ENCODE data around the gene ZNF311.
"Not testable (repeated sequence)": the region's sequence is repeated elsewhere in the genome, so short reads cannot be mapped to it uniquely, and the experiment has no call there.

Gene ZNF311

DNA sequence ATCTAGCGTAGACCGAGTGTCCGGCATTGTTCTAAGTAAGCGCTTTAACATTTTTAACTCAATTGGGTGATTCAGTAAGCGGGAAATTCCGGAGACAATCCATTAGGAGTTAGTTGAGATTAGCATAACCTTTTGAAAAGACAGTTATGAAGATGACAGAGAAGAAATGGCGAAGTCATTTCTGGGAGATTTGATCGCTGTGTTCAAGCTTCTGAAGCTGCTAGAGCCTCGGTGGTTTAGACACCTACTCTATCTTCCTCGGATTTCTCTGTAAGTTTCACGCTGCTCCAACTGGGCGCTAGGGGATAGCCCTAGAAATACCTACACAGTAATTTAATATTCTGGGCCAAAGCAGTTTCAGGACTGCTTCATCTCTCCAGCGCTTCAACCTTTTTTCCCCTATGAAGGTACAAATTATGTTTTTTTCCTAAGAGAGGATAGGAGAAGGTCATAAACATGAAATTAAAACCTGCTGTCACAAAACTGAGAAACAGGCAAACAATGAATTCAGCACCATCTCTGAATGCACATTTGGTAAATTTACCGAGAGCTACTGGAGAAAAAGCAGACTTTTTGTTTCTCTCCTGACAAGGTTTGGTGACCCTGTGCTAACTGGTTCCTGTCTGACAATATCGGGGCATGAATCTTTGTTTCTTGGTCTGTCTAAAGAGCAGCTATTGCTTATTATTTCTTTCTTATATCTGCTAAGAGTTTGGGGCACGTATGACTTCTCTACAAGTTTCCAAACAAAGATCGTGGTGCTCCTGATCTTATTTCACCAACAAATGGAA, 22.4 kb downstream of the ZNF311 start:
- DNase-seq (ENCODE audit: low read depth) = peak; percentile 71

DNA sequence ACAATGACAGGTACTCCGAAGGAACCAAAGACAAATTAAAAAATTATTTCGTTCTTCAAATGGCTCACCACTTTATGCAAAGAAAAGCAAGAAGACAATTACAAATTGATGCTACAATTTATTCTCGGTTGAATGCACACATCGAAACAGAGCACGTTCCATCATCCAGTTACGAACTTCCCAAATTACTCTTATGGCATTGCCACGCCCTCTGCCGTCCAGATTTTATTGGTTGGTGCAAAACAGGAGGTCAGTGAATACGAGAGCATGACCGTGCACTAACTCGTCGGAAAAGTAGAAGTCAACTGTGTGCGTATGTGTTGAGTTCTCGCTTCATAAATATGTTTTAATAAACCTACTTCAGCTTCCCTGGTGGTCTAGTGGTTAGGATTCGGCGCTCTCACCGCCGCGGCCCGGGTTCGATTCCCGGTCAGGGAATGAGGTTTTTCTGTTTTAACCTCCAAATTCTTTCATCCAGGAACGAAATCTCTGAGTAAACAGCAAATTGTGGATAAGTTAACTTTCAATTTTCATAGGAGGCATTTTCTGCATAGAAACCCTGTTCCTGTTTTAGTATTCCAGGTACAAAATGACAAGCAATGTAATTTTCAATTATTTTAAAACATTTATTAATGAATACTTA, 23.2 kb downstream of the ZNF311 start:
- DNase-seq (ENCODE audit: low read depth) = peak; percentile 92

DNA sequence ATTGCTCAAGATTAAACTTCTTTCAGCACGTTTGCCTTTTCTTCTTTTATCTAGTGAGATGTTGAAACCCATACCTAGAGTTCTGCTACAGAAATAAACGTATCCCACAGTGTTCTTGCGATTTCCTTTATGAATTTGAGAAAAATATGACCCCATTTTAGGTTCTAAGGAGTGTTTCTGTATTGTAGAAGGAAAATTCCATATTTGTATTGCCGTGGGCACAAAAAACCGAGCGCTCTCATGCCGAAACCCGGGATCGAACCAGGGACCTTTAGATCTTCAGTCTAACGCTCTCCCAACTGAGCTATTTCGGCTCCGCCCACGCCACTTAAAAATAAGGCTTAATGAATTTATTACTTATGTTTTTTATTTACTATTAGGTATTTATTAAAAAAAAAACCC, 23.7 kb downstream of the ZNF311 start:
- DNase-seq (ENCODE audit: low read depth) = peak; percentile 76

DNA sequence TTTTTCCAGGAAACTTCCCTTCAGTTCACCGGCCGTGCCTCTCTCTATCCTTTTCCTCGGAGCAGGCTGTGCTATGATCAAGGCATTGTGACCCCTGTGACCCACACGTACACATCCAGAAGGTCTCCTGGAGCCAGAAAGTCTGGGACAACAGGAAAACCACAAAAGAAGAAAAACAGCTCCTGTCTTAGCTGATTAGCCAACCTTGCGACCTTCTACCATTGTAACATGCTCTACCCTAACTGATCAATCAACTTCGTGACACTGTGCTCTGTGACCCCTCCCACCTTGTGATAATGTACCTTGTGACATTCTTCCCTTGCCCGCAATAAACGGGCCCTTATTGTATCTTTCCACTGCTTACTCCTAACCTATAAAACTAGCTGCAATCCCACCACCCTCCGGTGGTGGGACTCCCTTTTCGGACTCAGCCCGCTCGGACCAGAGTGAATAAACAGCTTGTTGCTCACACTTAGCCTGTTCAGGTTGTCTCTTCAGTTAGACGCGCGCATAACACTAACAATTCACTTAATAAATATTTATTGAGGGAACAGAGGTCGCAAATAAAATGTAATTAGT, 24.2 kb downstream of the ZNF311 start:
- peak; percentile 81 for DNase-seq (ENCODE audit: low read depth)

DNA sequence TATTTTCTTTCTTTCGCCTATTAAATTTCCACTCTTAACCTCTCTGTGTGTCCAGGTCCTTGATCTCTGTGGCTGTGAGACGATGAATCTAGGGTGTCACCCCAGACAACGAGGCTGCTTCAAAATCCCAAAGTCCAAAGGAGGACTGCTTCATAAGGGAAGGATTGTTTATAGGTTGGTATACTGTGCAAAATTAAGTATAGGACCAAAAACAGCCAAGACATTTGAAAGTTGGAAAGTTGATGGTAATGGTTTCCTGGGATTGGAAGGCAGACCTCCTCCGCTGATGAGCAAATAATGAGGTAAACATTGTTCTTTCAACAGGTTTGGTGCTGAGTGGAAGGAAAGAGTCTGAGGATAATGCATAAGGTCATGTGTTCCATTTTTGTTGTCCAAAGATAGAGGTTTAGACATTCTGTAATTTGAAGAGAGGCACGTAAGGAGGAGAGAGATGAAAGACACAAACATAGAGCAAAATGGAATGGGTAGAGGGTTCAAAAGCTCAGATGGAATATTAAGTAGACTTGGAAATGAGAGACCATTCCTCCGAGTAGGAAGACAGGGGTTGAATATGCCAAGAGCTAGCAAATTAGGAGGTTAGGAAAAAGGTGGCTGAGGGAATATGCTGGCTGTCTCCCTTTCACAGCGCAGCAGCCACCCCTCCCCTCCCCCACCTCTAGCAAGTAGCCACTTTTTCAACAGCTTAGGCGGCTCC, 24.8 kb downstream of the ZNF311 start:
- no peak for DNase-seq (ENCODE audit: low read depth)

DNA sequence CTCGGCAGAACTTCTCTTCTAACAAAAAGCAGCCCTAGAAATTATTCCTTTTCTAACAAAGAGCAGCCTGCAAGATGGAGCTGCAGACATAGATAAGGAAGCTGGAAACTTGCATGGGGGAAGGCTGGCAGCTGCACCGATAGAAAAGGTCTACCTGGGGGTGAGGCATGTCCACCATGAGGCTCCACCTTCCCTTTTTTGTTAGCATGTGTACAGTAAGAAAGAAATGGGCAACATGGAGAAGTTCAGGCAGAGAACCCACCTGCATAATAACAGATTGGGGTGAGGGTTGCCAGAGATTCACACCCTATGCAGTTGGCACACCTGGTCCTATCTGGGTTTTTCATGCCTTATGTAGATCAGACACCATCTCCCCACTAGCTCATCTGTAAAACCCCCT, 25.4 kb downstream of the ZNF311 start:
- DNase-seq (ENCODE audit: low read depth) = no peak

DNA sequence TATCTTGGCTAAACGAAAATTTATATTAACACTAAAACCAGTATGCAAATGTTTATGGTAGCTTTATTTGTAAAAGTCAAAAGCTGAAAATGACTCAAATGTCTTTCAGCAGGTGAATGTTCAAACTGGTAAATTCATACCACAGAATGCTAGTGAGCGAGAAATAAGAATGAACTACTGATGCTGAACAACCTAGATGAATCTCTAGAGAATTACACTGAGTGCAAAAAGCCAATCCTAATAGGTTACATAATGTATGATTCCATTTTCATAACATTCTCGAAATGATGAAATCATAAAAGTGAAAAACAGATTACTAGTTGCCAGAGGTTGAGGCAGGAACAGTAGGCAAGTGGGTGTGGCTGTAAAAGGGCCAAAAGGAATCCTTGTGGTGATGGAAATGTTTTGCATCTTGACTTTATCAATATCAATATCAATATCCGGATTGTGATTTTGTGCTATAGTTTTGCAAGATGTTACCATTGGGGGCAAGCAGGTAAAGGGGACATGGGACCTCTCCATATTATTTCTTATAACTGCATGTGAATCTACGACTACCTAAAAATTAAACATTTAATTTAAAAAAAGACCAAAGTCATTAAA, 26.1 kb downstream of the ZNF311 start:
- no peak for DNase-seq (ENCODE audit: low read depth)

DNA sequence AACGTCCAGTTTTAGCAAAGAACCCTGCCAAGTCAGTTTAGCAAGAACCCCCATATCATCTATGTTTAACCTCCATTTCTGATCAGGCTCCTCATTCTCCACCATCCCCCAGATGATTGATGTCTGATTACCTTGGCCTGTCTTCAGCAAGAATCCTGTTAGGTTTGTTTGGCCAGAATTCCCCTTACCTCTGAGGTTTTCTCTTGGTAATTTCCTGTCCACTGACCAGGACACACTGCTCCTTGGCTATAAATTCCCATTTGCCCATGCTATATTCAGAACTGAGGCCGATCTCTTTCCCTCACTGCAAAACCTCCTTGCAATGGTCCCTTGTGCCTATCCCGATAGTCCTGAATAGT, 27.0 kb downstream of the ZNF311 start:
- no peak for DNase-seq (ENCODE audit: low read depth)

DNA sequence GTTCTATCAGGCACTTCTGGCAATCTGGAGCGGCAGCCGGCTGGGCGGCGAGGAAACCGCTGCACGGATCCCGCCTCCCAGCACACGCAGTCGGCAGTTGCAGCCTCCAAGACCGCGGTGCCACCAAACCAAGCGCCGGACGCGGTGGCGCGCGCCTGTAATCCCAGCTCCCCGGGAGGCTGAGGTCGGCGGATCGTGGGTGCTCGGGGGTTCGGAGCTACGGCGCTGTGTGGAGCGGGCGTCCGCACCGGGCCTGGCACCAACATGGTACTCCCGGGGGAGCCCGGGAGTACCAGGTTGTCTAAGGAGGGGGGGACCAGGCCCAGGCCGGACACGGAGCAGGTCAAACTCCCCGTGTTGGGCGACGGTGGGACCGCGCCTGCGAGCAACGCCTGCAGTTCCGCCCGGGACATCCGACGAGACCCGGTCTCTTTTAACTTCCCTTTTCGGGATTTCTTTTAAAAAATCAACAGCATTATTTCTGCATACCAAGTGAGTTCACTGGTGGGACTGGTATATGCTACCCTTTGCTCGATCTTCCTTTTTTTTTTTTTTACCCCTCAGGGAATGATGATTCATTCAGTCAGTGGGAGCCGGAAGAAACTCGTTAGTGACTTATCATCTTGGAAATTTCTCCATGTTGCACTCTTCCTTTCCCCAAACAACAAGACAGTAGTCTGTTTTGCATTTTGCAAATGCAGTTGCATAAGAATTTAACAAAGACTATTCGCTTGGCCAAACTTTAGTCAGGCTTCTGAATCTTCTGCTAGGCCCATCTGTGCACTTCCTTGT, 27.6 kb downstream of the ZNF311 start:
- peak; percentile 88 for DNase-seq (ENCODE audit: low read depth)

DNA sequence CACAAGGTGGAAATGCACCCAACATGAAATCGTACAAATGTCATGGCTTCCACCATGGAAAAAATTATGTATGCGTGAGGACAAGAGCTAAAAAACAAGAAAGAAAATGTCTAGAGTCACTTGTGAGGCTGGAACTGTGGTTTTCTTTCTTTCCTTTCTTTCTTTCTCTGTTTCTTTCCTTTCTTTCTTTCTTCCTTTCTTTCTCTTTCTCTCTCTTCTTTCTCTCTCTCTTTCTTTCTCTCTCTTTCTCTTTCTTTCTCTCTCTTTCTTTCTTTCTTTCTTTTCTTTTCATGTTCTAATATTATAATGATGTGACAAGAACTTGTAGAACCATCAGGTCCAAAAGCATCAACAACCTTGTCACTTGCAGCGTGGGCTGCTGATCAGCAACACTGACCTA, 28.4 kb downstream of the ZNF311 start:
- no peak for DNase-seq (ENCODE audit: low read depth)

DNA sequence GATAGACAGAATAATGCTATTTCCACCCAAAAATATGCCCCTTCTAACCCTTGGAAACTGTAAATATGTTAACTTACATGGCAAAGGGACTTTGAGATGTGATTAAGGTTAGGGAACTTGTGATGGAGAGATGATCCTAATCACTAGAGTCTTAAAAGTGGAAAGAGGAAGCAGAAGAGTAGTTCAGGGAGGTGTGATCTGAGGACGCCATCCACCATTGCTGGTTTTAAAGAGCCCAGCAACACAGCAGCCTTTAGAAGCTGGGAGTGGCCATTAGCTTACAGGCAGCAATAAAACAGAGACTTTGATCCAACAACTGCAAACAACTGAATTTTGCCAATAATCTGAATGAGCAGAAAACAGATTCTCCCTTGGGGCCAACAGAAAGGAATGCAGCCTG, 30.6 kb downstream of the ZNF311 start:
- DNase-seq (ENCODE audit: low read depth) = no peak

DNA sequence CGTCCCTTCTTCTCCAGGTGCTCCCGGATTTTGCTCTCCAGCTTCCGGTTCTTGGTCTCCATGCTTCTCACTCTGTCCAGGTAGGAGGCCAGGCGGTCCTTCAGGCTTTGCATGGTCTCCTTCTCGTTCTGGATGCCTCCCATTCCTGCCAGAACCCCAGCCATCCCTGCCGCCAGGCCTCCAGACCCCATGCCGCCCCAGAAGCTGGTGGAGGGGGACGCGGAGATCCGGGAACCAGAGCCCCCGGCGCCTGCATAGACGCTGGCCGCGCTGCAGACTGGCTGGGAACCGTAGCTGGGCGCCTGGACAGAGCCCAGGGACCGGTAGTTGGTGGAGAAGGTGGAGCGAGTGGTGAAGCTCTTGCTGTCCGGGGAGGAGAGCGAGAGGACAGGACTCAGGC, 35.1 kb downstream of the ZNF311 start:
- not testable (repeated sequence) for DNase-seq (ENCODE audit: low read depth)

DNA sequence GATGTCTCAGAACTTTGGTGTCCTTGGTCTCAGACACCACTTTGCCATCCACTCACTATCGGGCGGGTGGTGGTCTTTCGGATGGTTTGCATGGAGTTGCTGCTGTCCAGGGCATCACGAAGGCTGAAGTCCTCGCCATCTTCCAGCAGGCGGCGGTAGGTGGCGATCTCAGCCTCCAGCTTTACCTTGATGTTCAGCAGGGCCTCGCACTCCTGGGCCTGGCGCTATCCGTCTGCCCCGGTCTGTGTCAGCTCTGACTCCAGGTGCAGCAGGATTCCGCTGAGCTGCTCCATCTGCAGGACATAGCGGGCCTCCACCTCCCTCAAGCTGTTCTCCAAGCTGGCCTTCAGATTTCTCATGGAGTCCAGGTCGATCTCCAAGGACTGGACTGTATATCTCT, 36.0 kb downstream of the ZNF311 start:
- no peak for DNase-seq (ENCODE audit: low read depth)

DNA sequence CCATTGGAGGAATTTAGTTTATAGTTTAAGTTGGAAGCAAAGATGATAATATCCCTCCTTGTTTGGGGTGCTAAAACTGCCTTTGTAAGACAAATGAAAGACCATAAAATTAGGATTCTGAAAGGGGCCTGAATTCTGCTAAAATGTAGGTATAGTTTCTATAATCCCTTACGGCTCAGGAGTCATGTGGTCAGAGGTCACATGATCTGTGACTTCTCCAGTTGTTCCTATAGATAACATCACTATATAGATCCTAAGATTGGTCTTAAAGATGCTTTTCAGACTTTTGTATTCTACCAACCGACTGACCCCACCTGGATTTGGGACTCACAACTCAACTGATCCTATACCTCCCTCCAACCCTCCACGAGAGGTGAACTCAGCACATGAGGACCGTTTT, 36.6 kb downstream of the ZNF311 start:
- DNase-seq (ENCODE audit: low read depth) = no peak

DNA sequence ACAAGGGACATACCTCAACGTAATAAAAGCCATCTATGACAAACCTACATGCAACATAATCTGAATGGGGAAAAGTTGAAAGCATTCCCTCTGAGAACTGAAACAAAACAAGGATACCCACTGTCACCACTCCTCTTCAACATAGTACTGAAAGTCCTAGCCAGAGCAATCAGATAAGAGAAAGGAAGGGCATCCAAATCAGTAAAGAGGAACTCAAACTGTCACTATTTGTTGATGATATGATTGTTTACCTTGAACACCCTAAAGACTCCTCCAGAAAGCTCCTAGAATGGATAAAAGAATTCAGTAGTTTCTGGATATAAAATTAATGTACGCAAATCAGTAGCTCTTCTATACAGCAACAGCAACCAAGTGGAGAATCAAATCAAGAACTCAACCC, 39.4 kb downstream of the ZNF311 start:
- DNase-seq (ENCODE audit: low read depth) = no peak

DNA sequence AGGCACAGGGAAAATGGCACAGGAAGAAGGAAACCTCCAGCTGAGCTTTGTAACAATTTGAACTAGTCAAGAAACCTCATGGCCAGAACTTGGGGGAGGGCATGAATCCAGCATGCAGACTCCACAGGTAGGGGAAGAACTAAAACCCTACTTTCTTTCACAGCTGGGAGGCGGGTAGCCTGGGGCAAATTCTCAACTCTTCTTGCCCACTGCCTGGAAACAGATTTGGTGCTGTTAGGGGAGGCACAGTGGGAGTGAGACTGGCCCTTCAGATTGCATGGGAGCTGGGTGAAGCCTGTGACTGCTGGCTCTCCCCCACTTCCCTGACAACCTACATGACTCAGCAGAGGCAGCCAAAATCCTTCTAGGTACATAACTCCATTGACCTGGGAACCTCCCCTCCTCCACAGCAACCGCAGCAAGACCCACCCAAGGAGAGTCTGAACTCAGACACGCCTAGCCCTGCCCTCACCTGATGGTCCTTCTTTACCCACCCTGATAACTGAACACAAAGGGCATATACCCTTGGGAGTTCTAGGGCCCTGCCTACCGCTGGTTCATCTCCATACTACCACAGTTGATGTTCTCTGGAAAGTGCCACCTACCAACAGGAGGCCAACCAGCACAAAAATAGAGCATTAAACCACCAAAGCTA, 44.1 kb downstream of the ZNF311 start:
- DNase-seq (ENCODE audit: low read depth) = no peak

DNA sequence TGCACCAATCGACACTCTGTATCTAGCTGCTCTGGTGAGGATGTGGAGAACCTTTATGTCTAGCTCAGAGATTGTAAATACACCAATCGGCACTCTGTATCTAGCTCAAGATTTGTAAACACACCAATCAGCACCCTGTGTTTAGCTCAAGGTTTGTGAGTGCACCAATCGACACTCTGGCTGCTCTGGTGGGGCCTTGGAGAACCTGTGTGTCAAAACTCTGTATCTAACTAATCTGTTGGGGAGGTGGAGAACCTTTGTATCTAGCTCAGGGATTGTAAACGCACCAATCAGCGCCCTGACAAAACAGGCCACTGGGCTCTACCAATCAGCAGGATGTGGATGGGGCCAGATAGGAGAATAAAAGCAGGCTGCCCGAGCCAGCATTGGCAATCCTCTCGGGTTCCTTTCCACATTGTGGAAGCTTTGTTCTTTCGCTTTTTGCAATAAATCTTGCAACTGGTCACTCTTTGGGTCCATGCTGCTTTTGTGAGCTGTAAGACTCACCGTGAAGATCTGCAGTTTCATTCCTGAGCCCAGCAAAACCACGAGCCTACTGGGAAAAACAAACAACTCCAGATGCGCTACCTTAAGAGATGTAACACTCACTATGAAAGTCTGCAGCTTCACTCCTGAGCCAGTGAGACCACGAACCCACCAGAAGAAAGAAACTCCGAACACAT, 46.4 kb downstream of the ZNF311 start:
- DNase-seq (ENCODE audit: low read depth) = not testable (repeated sequence)

DNA sequence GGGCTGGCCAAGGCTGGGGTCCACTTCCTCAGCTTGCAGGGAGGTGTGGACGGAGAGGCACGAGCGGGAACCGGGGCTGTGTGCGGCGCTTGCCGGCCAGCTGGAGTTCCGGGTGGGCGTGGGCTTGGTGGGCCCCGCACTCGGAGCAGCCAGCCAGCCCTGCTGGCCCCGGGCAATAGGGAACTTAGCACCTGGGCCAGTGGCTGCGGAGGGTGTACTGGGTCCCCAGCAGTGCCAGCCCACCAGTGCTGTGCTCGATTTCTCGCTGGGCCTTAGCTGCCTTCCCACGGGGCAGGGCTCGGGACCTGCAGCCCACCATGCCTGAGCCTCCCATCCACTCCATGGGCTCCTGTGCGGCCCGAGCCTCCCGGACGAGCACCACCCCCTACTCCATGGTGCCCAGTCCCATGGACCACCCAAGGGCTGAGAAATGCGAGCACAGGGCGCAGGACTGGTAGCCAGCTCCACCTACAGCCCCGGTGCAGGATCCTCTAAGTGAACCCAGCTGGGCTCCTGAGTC, 47.3 kb downstream of the ZNF311 start:
- DNase-seq (ENCODE audit: low read depth) = not testable (repeated sequence)

DNA sequence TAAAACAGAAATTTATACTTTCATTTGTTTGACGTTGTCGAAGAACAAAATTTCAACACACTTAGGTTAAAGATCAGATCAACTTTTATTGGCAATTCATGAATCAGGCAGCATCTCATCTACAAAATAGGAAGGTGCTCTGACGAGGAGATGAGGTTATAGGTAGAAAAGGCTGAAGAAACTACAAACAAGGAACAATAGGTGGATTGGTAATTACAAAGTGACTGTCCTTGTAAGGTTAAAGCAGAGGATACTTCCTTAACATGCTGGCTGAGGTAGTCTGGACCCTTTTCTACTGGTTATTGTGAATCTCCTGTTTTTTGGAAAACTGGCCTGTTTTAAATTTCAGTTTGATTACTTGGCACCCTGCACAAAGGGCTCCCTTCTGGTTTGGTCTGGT, 48.8 kb downstream of the ZNF311 start:
- no peak for DNase-seq (ENCODE audit: low read depth)

DNA sequence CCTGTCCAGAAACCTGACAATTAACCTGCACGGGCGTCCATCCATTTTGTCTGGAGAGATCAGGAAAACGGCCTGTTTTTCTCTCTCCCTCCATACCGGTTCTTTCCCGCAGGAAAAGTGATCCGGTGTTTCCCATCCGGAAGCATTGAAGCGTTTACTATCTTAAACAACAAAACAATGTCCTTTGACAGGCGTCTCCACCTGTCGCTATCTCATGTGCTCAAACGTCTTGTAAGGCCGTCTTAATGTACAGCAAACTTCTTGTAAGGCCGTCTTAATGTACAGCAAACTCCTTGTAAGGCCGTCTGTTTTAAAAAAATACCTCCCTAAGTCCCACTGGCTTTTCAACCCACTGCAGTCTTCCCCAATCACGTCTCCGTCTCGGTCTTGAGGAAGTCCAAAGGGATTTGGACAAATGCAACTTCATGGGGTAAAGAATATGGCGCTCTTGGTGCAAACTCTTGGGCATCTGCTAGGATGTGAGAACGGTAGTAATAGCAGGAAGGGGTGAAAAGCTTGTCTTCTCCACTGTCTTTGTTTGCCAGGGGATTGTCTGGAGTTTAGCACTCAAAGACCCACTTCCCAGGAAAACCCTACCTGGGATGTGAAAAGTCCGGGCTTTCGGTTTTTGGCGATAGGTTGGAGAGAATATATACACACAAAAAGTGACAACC, 51.4 kb downstream of the ZNF311 start:
- peak; percentile 39 for DNase-seq (ENCODE audit: low read depth)
